HG02981 (cell line): ENCODE data around the gene DENND1A.

Source experiments
- ATAC-seq: cut with Tn5 transposase; IDR thresholded peaks from one replicate; pipeline ENCODE4 v1.9.1; 2021; ENCODE audit warnings: mild to moderate bottlenecking, moderate library complexity; ENCODE audit not compliant: unreplicated experiment

Gene DENND1A

GRCh38 chr9:123514766-123515165 lies 415.2 kb downstream of the DENND1A start:
- no peak for ATAC-seq

- no peak for ATAC-seq
Measured at GRCh38 chr9:123513554-123513953, 416.4 kb downstream of the DENND1A start.

GRCh38 chr9:123511326-123512277 lies 418.3 kb downstream of the DENND1A start:
- no peak for ATAC-seq

- ATAC-seq = no peak
Measured at GRCh38 chr9:123509646-123510045, 420.3 kb downstream of the DENND1A start.

GRCh38 chr9:123508048-123508447 lies 421.9 kb downstream of the DENND1A start:
- ATAC-seq = no peak

GRCh38 chr9:123505496-123505895 lies 424.4 kb downstream of the DENND1A start:
- no peak for ATAC-seq

GRCh38 chr9:123500336-123500735 lies 429.6 kb downstream of the DENND1A start:
- no peak for ATAC-seq

- ATAC-seq = no peak
Measured at GRCh38 chr9:123497830-123498229, 432.1 kb downstream of the DENND1A start.

GRCh38 chr9:123495731-123496130 lies 434.2 kb downstream of the DENND1A start:
- no peak for ATAC-seq

GRCh38 chr9:123493627-123494026 lies 436.3 kb downstream of the DENND1A start:
- ATAC-seq = no peak

- ATAC-seq = no peak
Measured at GRCh38 chr9:123490688-123491087, 439.2 kb downstream of the DENND1A start.

- ATAC-seq = no peak
Measured at GRCh38 chr9:123488722-123489321, 441.1 kb downstream of the DENND1A start.

GRCh38 chr9:123487944-123488548 lies 441.9 kb downstream of the DENND1A start:
- ATAC-seq = no peak

- no peak for ATAC-seq
Measured at GRCh38 chr9:123486431-123486830, 443.5 kb downstream of the DENND1A start.

GRCh38 chr9:123485216-123485615 lies 444.7 kb downstream of the DENND1A start:
- no peak for ATAC-seq

- no peak for ATAC-seq
Measured at GRCh38 chr9:123484130-123484529, 445.8 kb downstream of the DENND1A start.

GRCh38 chr9:123483191-123483803 lies 446.6 kb downstream of the DENND1A start:
- ATAC-seq = no peak

- ATAC-seq = no peak
Measured at GRCh38 chr9:123482295-123482968, 447.5 kb downstream of the DENND1A start.

- ATAC-seq = no peak
Measured at GRCh38 chr9:123481209-123481865, 448.6 kb downstream of the DENND1A start.

- ATAC-seq = no peak
Measured at GRCh38 chr9:123480791-123481190, 449.1 kb downstream of the DENND1A start.
